ENCODE results near the gene OBSCN. TPM values are rescaled to one million over a fixed set of nuclear protein-coding genes. Genes with fewer than 3 reads are reported as not detected.

The OBSCN gene
- total RNA-seq, 1 donor from 2014 or later = 7.6 TPM

DNA sequence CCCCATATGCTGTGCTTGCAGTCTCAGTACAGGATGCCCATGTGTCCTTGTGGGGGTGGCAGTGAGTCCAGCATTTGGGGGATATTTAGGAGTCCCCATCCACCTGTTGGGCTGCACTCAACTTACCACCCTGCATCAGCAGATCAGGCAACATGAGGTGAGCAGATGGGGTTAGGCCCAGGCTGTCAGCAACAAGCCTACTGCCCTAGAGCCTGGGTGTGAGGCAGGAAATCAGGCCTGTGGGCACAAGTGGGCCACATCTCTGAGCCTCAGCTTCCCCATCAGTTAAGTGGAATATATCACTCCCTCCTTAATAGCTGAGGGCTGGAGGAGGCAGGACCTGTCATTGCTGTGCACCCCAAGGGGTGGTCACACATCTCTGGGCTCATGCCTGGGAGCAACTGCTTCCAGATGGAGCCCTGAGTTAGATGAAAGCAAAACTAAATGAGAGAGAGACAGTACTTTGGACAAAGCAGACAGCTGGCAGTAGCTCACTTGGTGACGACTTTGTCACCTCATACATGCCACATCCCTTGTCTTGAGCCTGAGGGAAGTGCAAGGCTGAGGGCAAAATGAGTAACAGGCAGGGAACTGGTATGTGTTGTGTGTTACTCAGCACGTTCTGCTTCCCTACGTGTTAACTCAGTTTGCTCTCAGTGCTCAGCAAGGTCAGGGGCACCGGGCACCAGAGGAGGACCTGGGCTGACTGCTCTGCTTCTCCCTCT lies 150.4 kb downstream of the OBSCN start:
- Histone ChIP-seq H3K36me3 (ENCODE audit: control insufficient read depth, insufficient read depth, low read length) (no peaks in the 10 kb centered on the region), H3K4me3 (ENCODE audit: low read depth, low read length) (no peak overlapping the region), H3K27me3 (ENCODE audit: control insufficient read depth, insufficient read depth, low read length) (no peaks in the 10 kb centered on the region)
- TF ChIP-seq, protein P1, sequence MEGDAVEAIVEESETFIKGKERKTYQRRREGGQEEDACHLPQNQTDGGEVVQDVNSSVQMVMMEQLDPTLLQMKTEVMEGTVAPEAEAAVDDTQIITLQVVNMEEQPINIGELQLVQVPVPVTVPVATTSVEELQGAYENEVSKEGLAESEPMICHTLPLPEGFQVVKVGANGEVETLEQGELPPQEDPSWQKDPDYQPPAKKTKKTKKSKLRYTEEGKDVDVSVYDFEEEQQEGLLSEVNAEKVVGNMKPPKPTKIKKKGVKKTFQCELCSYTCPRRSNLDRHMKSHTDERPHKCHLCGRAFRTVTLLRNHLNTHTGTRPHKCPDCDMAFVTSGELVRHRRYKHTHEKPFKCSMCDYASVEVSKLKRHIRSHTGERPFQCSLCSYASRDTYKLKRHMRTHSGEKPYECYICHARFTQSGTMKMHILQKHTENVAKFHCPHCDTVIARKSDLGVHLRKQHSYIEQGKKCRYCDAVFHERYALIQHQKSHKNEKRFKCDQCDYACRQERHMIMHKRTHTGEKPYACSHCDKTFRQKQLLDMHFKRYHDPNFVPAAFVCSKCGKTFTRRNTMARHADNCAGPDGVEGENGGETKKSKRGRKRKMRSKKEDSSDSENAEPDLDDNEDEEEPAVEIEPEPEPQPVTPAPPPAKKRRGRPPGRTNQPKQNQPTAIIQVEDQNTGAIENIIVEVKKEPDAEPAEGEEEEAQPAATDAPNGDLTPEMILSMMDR (IDR thresholded peaks at IDR 0.05; ENCODE audit: insufficient read depth, low read length, severe bottlenecking) = no peak
- FAIRE-seq = peak; percentile 13
- DNase-seq (ENCODE audit: low read depth) = peak; percentile 55

DNA sequence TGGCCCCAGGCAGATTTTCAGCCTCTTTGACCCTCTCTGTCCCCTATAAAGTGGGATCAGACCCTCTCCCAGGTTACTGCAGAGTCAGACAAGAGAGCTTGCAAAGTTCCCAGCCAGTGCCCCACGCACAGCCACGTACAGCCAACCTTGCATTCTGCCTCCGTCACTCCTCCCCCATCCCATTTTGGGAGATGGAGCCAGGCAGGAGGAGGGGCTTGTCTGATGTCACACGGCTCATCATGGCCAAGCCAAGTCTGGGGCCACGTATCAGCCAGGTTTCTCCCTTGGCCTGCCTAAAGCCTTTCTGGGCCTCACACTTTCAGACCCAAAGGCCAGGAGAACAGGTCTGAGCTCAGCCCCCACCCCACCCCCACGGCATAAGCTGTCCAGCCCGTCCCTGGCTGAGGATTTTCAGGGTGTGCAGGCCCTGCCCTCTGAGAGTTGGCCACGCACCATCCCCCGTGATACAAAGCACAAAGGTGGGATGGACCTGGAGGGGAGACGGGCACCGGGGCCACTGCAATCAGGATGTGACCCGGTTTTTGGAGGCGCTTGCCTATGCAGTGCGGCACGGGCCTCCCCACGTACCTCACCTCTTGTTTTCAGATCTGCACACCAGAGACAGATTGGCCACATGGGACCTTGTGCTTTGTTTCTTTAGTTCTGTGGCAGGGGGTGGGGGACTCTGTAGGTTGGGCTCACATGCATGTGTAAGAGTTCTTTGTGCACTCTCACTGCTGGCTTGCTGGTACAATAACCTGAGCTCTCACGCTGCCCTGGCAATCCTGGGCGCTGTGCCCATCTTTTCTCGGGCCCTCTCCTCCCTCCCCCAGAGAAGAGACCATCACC lies 151.1 kb downstream of the OBSCN start:
- TF ChIP-seq, protein P1 (IDR thresholded peaks at IDR 0.05; ENCODE audit: insufficient read depth, low read length, severe bottlenecking) = no peak
- no peak for FAIRE-seq
- Histone ChIP-seq H3K27me3 (ENCODE audit: control insufficient read depth, insufficient read depth, low read length) (no peaks in the 10 kb centered on the region), H3K4me3 (ENCODE audit: low read depth, low read length) (no peak overlapping the region), H3K36me3 (ENCODE audit: control insufficient read depth, insufficient read depth, low read length) (no peaks in the 10 kb centered on the region)
- DNase-seq (ENCODE audit: low read depth) = no peak

DNA sequence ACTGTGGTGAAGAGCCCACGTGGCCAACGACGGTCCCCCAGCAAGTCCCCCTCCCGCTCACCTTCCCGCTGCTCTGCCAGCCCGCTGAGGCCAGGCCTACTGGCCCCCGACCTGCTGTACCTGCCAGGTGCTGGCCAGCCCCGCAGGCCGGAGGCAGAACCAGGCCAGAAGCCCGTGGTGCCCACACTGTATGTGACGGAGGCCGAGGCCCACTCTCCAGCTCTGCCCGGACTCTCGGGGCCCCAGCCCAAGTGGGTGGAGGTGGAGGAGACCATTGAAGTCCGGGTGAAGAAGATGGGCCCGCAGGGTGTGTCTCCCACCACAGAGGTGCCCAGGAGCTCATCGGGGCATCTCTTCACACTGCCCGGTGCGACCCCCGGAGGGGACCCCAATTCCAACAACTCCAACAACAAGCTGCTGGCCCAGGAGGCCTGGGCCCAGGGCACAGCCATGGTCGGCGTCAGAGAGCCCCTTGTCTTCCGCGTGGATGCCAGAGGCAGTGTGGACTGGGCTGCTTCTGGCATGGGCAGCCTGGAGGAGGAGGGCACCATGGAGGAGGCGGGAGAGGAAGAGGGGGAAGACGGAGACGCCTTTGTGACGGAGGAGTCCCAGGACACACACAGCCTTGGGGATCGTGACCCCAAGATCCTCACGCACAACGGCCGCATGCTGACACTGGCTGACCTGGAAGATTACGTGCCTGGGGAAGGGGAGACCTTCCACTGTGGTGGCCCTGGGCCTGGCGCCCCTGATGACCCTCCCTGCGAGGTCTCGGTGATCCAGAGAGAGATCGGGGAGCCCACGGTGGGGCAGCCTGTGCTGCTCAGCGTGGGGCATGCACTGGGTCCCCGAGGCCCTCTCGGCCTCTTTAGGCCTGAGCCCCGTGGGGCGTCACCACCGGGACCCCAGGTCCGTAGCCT lies 152.0 kb downstream of the OBSCN start:
- FAIRE-seq = no peak
- Histone ChIP-seq H3K36me3 (ENCODE audit: control insufficient read depth, insufficient read depth, low read length) (no peaks in the 10 kb centered on the region), H3K4me3 (ENCODE audit: low read depth, low read length) (no peak overlapping the region), H3K27me3 (ENCODE audit: control insufficient read depth, insufficient read depth, low read length) (no peaks in the 10 kb centered on the region)
- DNase-seq (ENCODE audit: low read depth) = no peak
- TF ChIP-seq, protein P1 (IDR thresholded peaks at IDR 0.05; ENCODE audit: insufficient read depth, low read length, severe bottlenecking) = no peak

DNA sequence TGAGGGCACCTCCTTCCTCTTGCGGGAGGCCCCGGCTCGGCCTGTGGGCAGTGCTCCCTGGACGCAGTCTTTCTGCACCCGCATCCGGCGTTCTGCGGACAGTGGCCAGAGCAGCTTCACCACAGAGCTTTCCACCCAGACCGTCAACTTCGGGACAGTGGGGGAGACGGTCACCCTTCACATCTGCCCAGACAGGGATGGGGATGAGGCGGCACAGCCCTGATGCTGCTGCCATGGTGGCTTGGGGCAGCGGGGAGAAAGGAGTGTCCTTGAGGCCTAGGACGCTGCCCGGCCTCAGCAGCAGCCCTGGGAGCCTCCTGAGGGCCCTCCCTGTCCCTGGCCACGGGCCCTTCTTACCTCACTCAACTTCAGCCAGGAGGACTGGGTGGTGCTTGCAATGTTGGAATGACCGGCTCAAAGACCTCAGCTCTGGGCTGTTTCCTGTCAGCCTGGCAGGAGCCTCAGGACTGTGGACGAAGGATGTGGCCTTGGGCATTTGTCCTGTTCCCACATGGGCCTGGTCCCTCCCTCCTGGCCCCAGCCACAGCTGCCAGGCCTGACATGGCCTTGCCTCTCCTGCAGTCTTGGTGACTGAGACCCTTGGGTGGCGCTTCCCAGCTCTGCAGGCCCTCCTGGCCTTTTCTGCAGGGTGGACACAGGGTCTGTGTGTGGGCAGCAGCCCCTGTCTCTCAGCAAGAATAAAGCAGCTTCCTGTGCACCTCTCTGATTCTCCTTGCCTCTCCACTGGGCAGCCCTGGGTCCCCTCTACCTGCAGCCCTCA lies 152.9 kb downstream of the OBSCN start:
- Histone ChIP-seq H3K36me3 (ENCODE audit: control insufficient read depth, insufficient read depth, low read length) (no peaks in the 10 kb centered on the region), H3K4me3 (ENCODE audit: low read depth, low read length) (no peak overlapping the region), H3K27me3 (ENCODE audit: control insufficient read depth, insufficient read depth, low read length) (no peaks in the 10 kb centered on the region)
- DNase-seq (ENCODE audit: low read depth) = no peak
- no peak for FAIRE-seq
- TF ChIP-seq, protein P1 (IDR thresholded peaks at IDR 0.05; ENCODE audit: insufficient read depth, low read length, severe bottlenecking) = no peak
